Lower leg skin (tissue), 4 donors: ENCODE results near the gene DRC7. TPM values are rescaled to one million over a fixed set of nuclear protein-coding genes. Genes with fewer than 3 reads are reported as not detected.
"Not testable (repeated sequence)": the region's sequence is repeated elsewhere in the genome, so short reads cannot be mapped to it uniquely, and the experiment has no call there.

Source experiments
- DNase-seq, 2 donors: peaks; one replicate each; pipeline ENCODE4 v3.0.0-alpha.2; 2019; ENCODE audit warnings: low spot score in 2 of 2
- H3K4me3 ChIP-seq: fragments of 200-600 bp; sonication (generic); 2 replicates; pipeline ENCODE4 v1.5.1; 2017; ENCODE audit warnings: mild to moderate bottlenecking, low read depth; ENCODE audit not compliant: poor library complexity, severe bottlenecking
- CTCF ChIP-seq, 3 donors: fragments of 450-650 bp; IDR thresholded peaks; one replicate each; pipeline ENCODE4 v1.5.1; 2016; ENCODE audit warnings: antibody characterized with exemption in 3 of 3, mild to moderate bottlenecking in 3 of 3, moderate library complexity in 2 of 3
- POLR2A ChIP-seq, 2 donors: fragments of 450-650 bp; IDR thresholded peaks; one replicate each; pipeline ENCODE4 v1.6.1; 2016 to 2017; ENCODE audit warnings: antibody characterized with exemption in 2 of 2, mild to moderate bottlenecking in 1 of 2, moderate library complexity in 1 of 2
- WGBS, 2 donors: methylation state at CpG; one replicate each; pipeline ENCODE4 v1.1.5; 2018; 5-methylcytosine and 5-hydroxymethylcytosine counted together
- intact Hi-C: fragments of 100-400 bp; cut with DNase I; formaldehyde crosslinking; loops from one replicate; pipeline ENCODE4 v1.15.0; 2023; ENCODE audit warnings: low total_unique reads
- total RNA-seq, 4 donors: library from RNA; depleted of rRNA; stranded (reverse); fragments of >200 nt; gene quantifications; one replicate each; pipeline ENCODE4 v1.1.0, GENCODE V29; 2016

DRC7 gene
- total RNA-seq, 4 donors from 2014 or later, result not detected

GRCh38 chr16:57670196-57670595, 24.4 kb upstream of the DRC7 start:
- TF ChIP-seq CTCF (IDR thresholded peaks at IDR 0.05) (no peak), POLR2A (IDR thresholded peaks at IDR 0.05) (no peak)
- 48 to 55% methylated on average over 4 of the region's 4 CpGs for WGBS, 2 donors
- peak in 1 of 2 donors; percentile 82 for DNase-seq
- intact Hi-C loops, result no loop called here
- H3K4me3 ChIP-seq, result no peak overlapping the region

GRCh38 chr16:57671451-57671850, 23.2 kb upstream of the DRC7 start:
- intact Hi-C loops, H3K4me3 ChIP-seq: not testable (repeated sequence)
- whole genome bisulfite sequencing, 2 donors, result 77 to 89% methylated on average over 7 of the region's 7 CpGs
- peak in 1 of 2 donors; percentile 49 for DNase-seq

- intact Hi-C loops, result no loop called here
- no peak for DNase-seq
- no peak overlapping the region for H3K4me3 ChIP-seq
- TF ChIP-seq POLR2A (IDR thresholded peaks at IDR 0.05) (no peak), CTCF (IDR thresholded peaks at IDR 0.05) (no peak)
- 64 to 74% methylated on average over 3 of the region's 3 CpGs for WGBS, 2 donors
These were observed 22.2 kb upstream of the DRC7 start for GRCh38 chr16:57672416-57672815.

GRCh38 chr16:57672824-57673223, 21.8 kb upstream of the DRC7 start:
- DNase-seq, result no peak
- intact Hi-C loops, result no loop called here
- H3K4me3 ChIP-seq, result no peak overlapping the region
- 86 to 88% methylated on average over 2 of the region's 2 CpGs for WGBS, 2 donors
- no peak for TF ChIP-seq CTCF (IDR thresholded peaks at IDR 0.05)
- no peak for TF ChIP-seq POLR2A (IDR thresholded peaks at IDR 0.05)

- no peak overlapping the region for H3K4me3 ChIP-seq
- TF ChIP-seq CTCF (IDR thresholded peaks at IDR 0.05) (no peak), POLR2A (IDR thresholded peaks at IDR 0.05) (no peak)
- no peak for DNase-seq
- intact Hi-C loops, result no loop called here
- WGBS, 2 donors, result 42 to 47% methylated on average over 12 of the region's 12 CpGs
These were observed 18.7 kb upstream of the DRC7 start for GRCh38 chr16:57675741-57676551.

- no peak for DNase-seq
- no peak overlapping the region for H3K4me3 ChIP-seq
- intact Hi-C loops, result no loop called here
- 68 to 73% methylated on average over 4 of the region's 4 CpGs for WGBS, 2 donors
- TF ChIP-seq POLR2A (IDR thresholded peaks at IDR 0.05), result no peak
- TF ChIP-seq CTCF (IDR thresholded peaks at IDR 0.05), result no peak
These were observed 18.0 kb upstream of the DRC7 start for GRCh38 chr16:57676553-57677085.
